GM12874 (cell line): ENCODE measurements around the gene FAM47E.

Experiments
- CTCF ChIP-seq: IDR thresholded peaks from 2 replicates; pipeline ENCODE4 v1.5.1; 2011; ENCODE audit warnings: low read depth, mild to moderate bottlenecking, control low read depth, low read length, moderate library complexity; ENCODE audit not compliant: insufficient read depth

FAM47E gene

GRCh38 chr4:76238236-76238635 lies 13.3 kb upstream of the FAM47E start:
- TF ChIP-seq CTCF, result no peak

GRCh38 chr4:76238701-76239100 lies 12.8 kb upstream of the FAM47E start:
- TF ChIP-seq CTCF, result no peak

DNA sequence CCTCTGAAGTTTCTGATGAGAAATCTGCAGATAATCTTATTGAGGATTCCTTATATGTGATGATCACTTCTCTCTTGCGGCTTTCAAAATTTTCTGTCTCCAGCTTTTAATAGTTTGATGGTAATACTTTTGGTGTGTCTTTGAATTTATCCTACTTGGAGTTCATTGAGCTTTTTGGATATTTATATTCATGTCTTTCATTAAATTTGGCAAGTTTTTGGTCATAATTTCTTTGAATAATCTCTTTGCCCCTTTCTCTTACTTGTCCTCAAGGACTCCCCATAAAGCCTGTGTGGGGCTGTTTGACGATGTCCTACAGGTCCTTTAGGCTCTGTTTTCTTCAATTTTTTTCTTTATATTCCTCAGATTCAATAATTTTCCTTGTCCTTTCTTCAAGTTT lies 11.3 kb upstream of the FAM47E start:
- no peak for TF ChIP-seq CTCF

DNA sequence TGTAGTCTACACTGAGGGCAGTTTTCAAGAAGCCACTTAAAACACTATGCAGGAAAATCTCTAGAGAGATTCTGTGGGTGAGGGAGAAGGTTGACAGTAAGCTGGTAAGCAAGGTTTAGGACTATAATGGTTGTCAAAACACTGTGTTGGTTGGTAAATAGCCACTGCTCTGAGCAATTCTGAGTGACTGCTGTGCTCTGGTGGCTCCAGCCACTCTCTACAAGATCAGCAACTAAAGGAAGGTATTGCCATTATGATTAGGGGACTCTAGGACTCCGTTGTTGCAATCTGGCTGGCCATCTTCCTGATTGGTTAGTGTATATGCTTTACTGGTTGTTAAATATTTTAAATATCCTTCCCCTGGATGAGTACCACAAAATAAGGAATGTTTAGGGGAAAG lies 5.5 kb upstream of the FAM47E start:
- TF ChIP-seq CTCF, result no peak

GRCh38 chr4:76246852-76247251 lies 4.7 kb upstream of the FAM47E start:
- no peak for TF ChIP-seq CTCF

- no peak for TF ChIP-seq CTCF
These were observed 559 bp upstream of the FAM47E start for GRCh38 chr4:76250962-76251361.

- no peak for TF ChIP-seq CTCF
These were observed 741 bp downstream of the FAM47E start for GRCh38 chr4:76252271-76252653.

- no peak for TF ChIP-seq CTCF
These were observed 2.0 kb downstream of the FAM47E start for GRCh38 chr4:76253511-76253910.
